Measurements from ENCODE around the gene P4HB. TPM values are rescaled to one million over a fixed set of nuclear protein-coding genes. Genes with fewer than 3 reads are reported as not detected.

The P4HB gene
- total RNA-seq, 2 donors from 2014 or later = 509 to 2,101 TPM

DNA sequence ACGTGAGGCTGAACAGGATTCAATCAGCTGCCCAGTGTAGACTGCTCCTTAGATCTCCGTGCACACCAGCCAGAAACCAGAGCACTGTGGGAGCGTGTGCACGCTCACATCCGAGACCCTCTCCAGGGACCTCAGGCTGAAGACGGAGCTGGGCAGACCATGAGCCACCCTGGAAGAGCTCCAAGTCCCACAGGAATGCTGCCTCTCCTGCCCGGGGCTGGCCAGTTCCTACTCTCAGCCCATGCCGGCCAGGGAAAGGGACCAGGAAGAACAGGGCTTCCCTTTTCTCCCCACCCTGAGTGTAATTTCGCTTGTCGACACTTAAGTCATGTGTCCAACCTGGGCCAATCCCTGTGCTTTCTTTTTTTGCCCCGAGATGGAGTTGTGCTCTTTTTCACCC is 24.2 kb upstream of the P4HB start:
- intact Hi-C loops (cut with DNase I) = no loop called here
- DNase-seq (ENCODE audit: low spot score) = no peak

DNA sequence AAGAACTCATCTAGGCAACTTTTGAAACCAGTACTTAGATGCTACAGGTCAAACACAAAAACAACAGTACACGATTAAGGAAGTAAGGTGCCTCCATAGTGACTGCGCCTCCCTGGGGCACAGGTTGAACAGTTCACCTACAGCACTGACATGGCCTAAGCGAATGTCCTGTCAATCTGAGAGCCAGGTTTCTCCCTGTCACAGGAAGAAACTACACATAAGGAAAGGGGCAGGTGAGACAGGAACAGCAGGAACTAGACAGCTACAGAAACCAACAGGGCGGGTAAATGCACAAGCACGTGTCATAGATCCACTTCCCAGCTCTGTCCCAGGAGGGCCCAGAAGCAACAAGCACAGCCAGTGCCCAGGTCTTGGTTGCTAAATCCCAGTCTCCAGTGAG is 18.8 kb upstream of the P4HB start:
- H3K36me3 ChIP-seq = no peaks in the 10 kb centered on the region
- no peaks in the 10 kb centered on the region for H3K4me1 ChIP-seq (replicated peaks)
- H3K4me3 ChIP-seq = no peak overlapping the region
- TF ChIP-seq, protein P1, sequence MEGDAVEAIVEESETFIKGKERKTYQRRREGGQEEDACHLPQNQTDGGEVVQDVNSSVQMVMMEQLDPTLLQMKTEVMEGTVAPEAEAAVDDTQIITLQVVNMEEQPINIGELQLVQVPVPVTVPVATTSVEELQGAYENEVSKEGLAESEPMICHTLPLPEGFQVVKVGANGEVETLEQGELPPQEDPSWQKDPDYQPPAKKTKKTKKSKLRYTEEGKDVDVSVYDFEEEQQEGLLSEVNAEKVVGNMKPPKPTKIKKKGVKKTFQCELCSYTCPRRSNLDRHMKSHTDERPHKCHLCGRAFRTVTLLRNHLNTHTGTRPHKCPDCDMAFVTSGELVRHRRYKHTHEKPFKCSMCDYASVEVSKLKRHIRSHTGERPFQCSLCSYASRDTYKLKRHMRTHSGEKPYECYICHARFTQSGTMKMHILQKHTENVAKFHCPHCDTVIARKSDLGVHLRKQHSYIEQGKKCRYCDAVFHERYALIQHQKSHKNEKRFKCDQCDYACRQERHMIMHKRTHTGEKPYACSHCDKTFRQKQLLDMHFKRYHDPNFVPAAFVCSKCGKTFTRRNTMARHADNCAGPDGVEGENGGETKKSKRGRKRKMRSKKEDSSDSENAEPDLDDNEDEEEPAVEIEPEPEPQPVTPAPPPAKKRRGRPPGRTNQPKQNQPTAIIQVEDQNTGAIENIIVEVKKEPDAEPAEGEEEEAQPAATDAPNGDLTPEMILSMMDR (IDR thresholded peaks at IDR 0.05) = no peak
- no peak for TF ChIP-seq POLR2AphosphoS5 (IDR thresholded peaks at IDR 0.05)
- no peak for TF ChIP-seq POLR2A (IDR thresholded peaks at IDR 0.05)
- H3K27ac ChIP-seq = no peak overlapping the region
- no peak for DNase-seq (ENCODE audit: low spot score)
- intact Hi-C loops (cut with DNase I) = no loop called here
- no peaks in the 10 kb centered on the region for H3K27me3 ChIP-seq (replicated peaks; ENCODE audit: insufficient read depth)
- H3K9me3 ChIP-seq = no peaks in the 10 kb centered on the region
- WGBS = 90% methylated on average over 5 of the region's 5 CpGs

More for the DNA sequence above, 24.2 kb upstream of the P4HB start:
- peaks cover 5 to 14% of the 10 kb centered on the region in 2 donors for H3K36me3 ChIP-seq
- TF ChIP-seq, protein P1 (IDR thresholded peaks at IDR 0.05) = no peak
- no peak for TF ChIP-seq POLR2AphosphoS5 (IDR thresholded peaks at IDR 0.05)
- no peak for TF ChIP-seq POLR2A (IDR thresholded peaks at IDR 0.05)
- no peaks in the 10 kb centered on the region for H3K27me3 ChIP-seq (replicated peaks; ENCODE audit: insufficient read depth)
- WGBS = 60% methylated on average over 11 of the region's 11 CpGs
- no peaks in the 10 kb centered on the region for H3K9me3 ChIP-seq
- no peak overlapping the region for H3K27ac ChIP-seq
- no peak overlapping the region for H3K4me3 ChIP-seq
- H3K4me1 ChIP-seq (replicated peaks) = no peaks in the 10 kb centered on the region

DNA sequence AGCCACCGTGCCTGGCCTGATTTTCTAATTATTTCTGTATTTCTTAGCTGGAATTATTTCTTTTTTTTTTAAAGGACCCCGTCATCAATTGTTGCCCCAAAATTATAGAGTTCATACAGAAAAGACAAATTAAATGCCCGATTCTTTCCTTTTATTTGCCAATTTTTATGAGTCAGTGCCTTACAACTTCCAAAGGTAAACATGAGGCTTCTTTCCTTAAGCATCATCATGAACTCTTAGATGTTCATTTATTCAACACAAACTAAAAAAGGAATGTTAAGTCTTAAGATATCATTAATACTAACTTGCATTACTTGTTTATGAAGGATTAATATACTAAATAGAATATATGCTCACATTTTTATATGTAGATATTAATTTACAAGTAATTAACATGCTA is 18.0 kb upstream of the P4HB start:
- Histone ChIP-seq H3K27me3 (replicated peaks; ENCODE audit: insufficient read depth) (no peaks in the 10 kb centered on the region), H3K27ac (no peak overlapping the region), H3K9me3 (no peaks in the 10 kb centered on the region), H3K4me3 (no peak overlapping the region), H3K36me3 (no peaks in the 10 kb centered on the region), H3K4me1 (replicated peaks) (no peaks in the 10 kb centered on the region)
- no peak for TF ChIP-seq POLR2A (IDR thresholded peaks at IDR 0.05)
- TF ChIP-seq POLR2AphosphoS5 (IDR thresholded peaks at IDR 0.05) = no peak
- TF ChIP-seq, protein P1 (IDR thresholded peaks at IDR 0.05) = no peak
- 74% methylated on average over 3 of the region's 3 CpGs for WGBS
- DNase-seq (ENCODE audit: low spot score) = no peak
- intact Hi-C loops (cut with DNase I) = no loop called here

DNA sequence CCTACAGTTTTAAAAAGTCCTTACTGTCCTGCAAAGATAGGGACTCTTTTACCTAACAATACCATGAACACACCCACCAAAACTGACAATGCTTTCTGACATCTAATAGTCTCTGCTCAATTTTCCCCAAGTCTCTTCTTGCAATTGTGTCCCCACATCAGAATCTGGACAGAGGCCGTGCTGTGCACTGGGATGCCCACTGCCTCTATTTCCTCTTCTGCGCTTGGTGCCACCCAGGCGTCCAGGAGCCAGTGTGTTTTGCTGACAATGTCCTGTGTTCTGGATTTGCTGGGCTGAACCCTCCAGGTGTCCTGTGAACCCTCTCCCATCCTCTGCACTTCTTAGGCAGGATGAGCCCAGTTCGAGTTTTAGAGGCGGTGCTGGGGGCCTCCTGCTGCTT is 17.2 kb upstream of the P4HB start:
- H3K4me3 ChIP-seq = no peak overlapping the region
- H3K9me3 ChIP-seq = no peaks in the 10 kb centered on the region
- intact Hi-C loops (cut with DNase I) = no loop called here
- no peaks in the 10 kb centered on the region for H3K36me3 ChIP-seq
- no peaks in the 10 kb centered on the region for H3K4me1 ChIP-seq (replicated peaks)
- DNase-seq (ENCODE audit: low spot score) = no peak
- whole genome bisulfite sequencing = 96% methylated on average over 5 of the region's 5 CpGs
- H3K27ac ChIP-seq = no peak overlapping the region
- TF ChIP-seq POLR2A (IDR thresholded peaks at IDR 0.05) (no peak), POLR2AphosphoS5 (IDR thresholded peaks at IDR 0.05) (no peak)
- TF ChIP-seq, protein P1 (IDR thresholded peaks at IDR 0.05) = no peak
- no peaks in the 10 kb centered on the region for H3K27me3 ChIP-seq (replicated peaks; ENCODE audit: insufficient read depth)

DNA sequence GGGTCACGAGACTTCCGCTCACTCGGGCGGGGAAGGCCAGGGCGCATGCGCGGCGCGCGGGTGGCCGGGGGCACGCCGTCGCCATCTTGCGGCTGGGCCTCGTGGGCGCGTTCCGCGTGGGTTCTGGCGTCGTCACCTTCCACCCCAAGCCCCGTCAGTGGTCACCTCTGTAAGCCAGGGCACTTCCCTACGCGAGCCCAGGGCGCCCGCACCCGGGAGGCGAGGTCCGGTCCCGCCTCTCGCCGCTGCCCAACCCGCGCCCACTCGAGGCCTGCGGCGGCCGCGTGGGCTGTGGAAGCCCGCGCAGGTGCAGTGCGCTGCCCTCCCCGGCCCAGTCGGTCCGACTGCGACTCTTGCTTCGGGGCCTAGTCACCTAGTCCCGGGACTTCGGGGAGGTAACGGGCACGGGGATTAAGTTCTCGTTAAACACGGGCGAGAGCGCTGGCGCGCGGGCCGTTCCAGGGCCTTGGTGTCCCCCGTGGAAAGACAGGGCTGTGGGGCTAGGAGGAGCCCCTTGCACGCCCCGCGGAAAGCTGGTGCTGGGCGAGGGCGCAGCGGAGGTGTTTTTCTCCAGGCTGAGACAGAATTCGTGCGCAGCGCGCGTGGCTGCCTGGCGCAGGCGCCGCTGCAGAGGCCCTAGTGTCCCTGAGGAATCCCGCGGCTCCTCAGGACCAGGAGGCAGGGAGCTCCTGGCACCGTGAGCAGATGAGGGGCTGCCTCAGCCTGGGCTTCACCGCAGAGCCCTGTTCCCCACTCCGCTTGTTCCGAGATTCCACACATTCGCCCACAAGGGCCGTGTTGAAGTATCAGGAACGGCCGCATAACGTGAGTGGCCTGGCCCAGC is 11.3 kb upstream of the P4HB start:
- WGBS = under 1% methylated on average over 80 of the region's 86 CpGs
- Histone ChIP-seq H3K27ac (peak overlapping the region; percentile 90 to 96), H3K4me1 (replicated peaks) (peaks cover 21% of the 10 kb centered on the region), H3K9me3 (no peaks in the 10 kb centered on the region), H3K27me3 (replicated peaks; ENCODE audit: insufficient read depth) (no peaks in the 10 kb centered on the region), H3K36me3 (peaks cover 0 to 10% of the 10 kb centered on the region in 2 donors), H3K4me3 (peak overlapping the region; percentile 69 to 95)
- intact Hi-C loops (cut with DNase I) = loop anchor here (1.0 kb wide), 1 partner anchor 10 kb away; no protein-coding TSS in a partner anchor
- TF ChIP-seq, protein P1 (IDR thresholded peaks at IDR 0.05) = peak; percentile 26 to 65 (median 58)
- TF ChIP-seq POLR2AphosphoS5 (IDR thresholded peaks at IDR 0.05) (peak; percentile 94), POLR2A (IDR thresholded peaks at IDR 0.05) (peak; percentile 93)
- peak; percentile 90 for DNase-seq (ENCODE audit: low spot score)
